ENCODE results near the gene FERMT1. TPM values are rescaled to one million over a fixed set of nuclear protein-coding genes. Genes with fewer than 3 reads are reported as not detected.

Gene FERMT1
- total RNA-seq, 1 experiment from 2014 or later: 0.95 TPM

DNA sequence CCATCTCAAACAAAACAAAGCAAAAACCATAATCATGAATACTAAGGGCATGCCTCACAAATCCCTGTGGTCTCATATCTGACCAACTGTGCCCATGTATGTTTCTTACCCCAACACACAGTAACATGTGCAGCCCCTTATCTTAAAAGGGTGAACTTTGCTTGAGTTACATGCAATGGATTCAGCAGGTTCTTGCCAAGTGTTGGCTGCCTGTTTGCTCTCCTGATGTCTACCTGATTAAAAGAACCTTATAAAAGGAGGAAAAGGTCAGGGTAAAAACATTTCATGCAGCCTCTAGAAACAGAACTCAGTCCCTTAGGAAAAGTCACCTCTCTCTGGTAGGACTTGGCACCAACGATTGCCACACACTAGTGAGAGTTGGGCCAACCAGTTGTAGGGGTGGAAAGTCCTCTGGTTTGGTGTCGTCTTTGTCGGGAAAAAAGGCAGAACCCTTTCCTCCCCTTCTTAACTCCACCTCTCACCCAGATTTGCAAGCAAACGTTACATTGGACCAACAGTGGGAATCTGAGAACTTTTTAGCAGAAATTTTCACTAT, 55.0 kb downstream of the FERMT1 start:
- DNase-seq (ENCODE audit: low read depth, low spot score) (no peak), ATAC-seq (no peak)
- H3K4me3 ChIP-seq (ENCODE audit: low read depth in 2 of 2, low read length in 2 of 2): no peak overlapping the region
- H3K9me3 ChIP-seq (ENCODE audit: control insufficient read depth, insufficient read depth, low read depth, low read length): no peaks in the 10 kb centered on the region
- TF ChIP-seq, protein P1, sequence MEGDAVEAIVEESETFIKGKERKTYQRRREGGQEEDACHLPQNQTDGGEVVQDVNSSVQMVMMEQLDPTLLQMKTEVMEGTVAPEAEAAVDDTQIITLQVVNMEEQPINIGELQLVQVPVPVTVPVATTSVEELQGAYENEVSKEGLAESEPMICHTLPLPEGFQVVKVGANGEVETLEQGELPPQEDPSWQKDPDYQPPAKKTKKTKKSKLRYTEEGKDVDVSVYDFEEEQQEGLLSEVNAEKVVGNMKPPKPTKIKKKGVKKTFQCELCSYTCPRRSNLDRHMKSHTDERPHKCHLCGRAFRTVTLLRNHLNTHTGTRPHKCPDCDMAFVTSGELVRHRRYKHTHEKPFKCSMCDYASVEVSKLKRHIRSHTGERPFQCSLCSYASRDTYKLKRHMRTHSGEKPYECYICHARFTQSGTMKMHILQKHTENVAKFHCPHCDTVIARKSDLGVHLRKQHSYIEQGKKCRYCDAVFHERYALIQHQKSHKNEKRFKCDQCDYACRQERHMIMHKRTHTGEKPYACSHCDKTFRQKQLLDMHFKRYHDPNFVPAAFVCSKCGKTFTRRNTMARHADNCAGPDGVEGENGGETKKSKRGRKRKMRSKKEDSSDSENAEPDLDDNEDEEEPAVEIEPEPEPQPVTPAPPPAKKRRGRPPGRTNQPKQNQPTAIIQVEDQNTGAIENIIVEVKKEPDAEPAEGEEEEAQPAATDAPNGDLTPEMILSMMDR (IDR thresholded peaks at IDR 0.05): no peak
- no peak for TF ChIP-seq TCF7L2 (IDR thresholded peaks at IDR 0.05; ENCODE audit: low read depth, low read length)
- no peak for TF ChIP-seq SIN3A (IDR thresholded peaks at IDR 0.05; ENCODE audit: borderline replicate concordance, insufficient read depth, low read depth, low read length)
- no peak for TF ChIP-seq POLR2AphosphoS5 (IDR thresholded peaks at IDR 0.05; ENCODE audit: low read depth, low read length)
- TF ChIP-seq, protein P2, sequence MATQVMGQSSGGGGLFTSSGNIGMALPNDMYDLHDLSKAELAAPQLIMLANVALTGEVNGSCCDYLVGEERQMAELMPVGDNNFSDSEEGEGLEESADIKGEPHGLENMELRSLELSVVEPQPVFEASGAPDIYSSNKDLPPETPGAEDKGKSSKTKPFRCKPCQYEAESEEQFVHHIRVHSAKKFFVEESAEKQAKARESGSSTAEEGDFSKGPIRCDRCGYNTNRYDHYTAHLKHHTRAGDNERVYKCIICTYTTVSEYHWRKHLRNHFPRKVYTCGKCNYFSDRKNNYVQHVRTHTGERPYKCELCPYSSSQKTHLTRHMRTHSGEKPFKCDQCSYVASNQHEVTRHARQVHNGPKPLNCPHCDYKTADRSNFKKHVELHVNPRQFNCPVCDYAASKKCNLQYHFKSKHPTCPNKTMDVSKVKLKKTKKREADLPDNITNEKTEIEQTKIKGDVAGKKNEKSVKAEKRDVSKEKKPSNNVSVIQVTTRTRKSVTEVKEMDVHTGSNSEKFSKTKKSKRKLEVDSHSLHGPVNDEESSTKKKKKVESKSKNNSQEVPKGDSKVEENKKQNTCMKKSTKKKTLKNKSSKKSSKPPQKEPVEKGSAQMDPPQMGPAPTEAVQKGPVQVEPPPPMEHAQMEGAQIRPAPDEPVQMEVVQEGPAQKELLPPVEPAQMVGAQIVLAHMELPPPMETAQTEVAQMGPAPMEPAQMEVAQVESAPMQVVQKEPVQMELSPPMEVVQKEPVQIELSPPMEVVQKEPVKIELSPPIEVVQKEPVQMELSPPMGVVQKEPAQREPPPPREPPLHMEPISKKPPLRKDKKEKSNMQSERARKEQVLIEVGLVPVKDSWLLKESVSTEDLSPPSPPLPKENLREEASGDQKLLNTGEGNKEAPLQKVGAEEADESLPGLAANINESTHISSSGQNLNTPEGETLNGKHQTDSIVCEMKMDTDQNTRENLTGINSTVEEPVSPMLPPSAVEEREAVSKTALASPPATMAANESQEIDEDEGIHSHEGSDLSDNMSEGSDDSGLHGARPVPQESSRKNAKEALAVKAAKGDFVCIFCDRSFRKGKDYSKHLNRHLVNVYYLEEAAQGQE (IDR thresholded peaks at IDR 0.05; ENCODE audit: insufficient read depth in 1 of 2, low read depth in 2 of 2, low read length in 1 of 2): no peak
- no peak overlapping the region for H3K27ac ChIP-seq (ENCODE audit: low read length)
- intact Hi-C loops (cut with micrococcal nuclease; ENCODE audit: unreplicated experiment): no loop called here
- in situ Hi-C loops (cut with HindIII; ENCODE audit: low pct_unique_long_range_greater_than_20kb, low sequenced_read_pairs): no loop called here
- ChIA-PET CTCF (no interaction called here), POLR2A (interaction anchor here (0.6 kb wide), 1 partner anchor 35 kb away, joined by 4 read pairs; no protein-coding TSS in a partner anchor)
- no peaks in the 10 kb centered on the region for H3K4me1 ChIP-seq (ENCODE audit: control insufficient read depth, insufficient read depth, low read length)
- BruUV-seq (replicated peaks): no TSS peak
- no peaks in the 10 kb centered on the region for H3K36me3 ChIP-seq (ENCODE audit: control insufficient read depth, insufficient read depth, low read length)
- no peaks in the 10 kb centered on the region for H3K27me3 ChIP-seq (ENCODE audit: control insufficient read depth, insufficient read depth, low read length)

DNA sequence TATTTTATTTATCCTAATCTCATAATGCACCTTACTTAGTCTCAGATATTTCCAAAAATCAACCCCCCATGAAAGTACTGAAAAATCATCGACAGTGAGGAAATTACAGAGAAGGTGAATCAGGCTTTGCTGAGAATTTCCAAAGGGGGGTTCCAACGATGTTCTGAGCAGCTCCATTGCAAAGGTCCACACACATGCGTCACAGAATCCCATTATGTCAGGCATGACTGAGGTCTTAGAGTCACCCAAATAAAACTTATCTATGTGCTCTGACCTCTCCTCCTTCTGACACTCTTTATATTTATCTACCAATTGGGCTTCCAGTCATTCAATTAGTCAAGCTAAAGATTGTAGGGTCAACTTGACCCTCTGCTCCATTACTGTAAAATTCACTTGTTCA, 56.2 kb downstream of the FERMT1 start:
- Histone ChIP-seq H3K27me3 (ENCODE audit: control insufficient read depth, insufficient read depth, low read length) (no peaks in the 10 kb centered on the region), H3K36me3 (ENCODE audit: control insufficient read depth, insufficient read depth, low read length) (no peaks in the 10 kb centered on the region), H3K9me3 (ENCODE audit: control insufficient read depth, insufficient read depth, low read depth, low read length) (no peaks in the 10 kb centered on the region), H3K4me3 (ENCODE audit: low read depth in 2 of 2, low read length in 2 of 2) (no peak overlapping the region), H3K4me1 (ENCODE audit: control insufficient read depth, insufficient read depth, low read length) (no peaks in the 10 kb centered on the region), H3K27ac (ENCODE audit: low read length) (no peak overlapping the region)
- POLR2A ChIA-PET: no interaction called here
- ATAC-seq (no peak), DNase-seq (ENCODE audit: low read depth, low spot score) (no peak)
- CTCF ChIA-PET: no interaction called here
- no TSS peak for BruUV-seq (replicated peaks)
- TF ChIP-seq TCF7L2 (IDR thresholded peaks at IDR 0.05; ENCODE audit: low read depth, low read length) (no peak), POLR2AphosphoS5 (IDR thresholded peaks at IDR 0.05; ENCODE audit: low read depth, low read length) (no peak), SIN3A (IDR thresholded peaks at IDR 0.05; ENCODE audit: borderline replicate concordance, insufficient read depth, low read depth, low read length) (no peak)
- TF ChIP-seq, protein P2 (IDR thresholded peaks at IDR 0.05; ENCODE audit: insufficient read depth in 1 of 2, low read depth in 2 of 2, low read length in 1 of 2): no peak
- TF ChIP-seq, protein P1 (IDR thresholded peaks at IDR 0.05): no peak
- intact Hi-C loops (cut with micrococcal nuclease; ENCODE audit: unreplicated experiment): no loop called here
- in situ Hi-C loops (cut with HindIII; ENCODE audit: low pct_unique_long_range_greater_than_20kb, low sequenced_read_pairs): no loop called here
